ENCODE data around the gene GAL3ST2.

The GAL3ST2 gene

DNA sequence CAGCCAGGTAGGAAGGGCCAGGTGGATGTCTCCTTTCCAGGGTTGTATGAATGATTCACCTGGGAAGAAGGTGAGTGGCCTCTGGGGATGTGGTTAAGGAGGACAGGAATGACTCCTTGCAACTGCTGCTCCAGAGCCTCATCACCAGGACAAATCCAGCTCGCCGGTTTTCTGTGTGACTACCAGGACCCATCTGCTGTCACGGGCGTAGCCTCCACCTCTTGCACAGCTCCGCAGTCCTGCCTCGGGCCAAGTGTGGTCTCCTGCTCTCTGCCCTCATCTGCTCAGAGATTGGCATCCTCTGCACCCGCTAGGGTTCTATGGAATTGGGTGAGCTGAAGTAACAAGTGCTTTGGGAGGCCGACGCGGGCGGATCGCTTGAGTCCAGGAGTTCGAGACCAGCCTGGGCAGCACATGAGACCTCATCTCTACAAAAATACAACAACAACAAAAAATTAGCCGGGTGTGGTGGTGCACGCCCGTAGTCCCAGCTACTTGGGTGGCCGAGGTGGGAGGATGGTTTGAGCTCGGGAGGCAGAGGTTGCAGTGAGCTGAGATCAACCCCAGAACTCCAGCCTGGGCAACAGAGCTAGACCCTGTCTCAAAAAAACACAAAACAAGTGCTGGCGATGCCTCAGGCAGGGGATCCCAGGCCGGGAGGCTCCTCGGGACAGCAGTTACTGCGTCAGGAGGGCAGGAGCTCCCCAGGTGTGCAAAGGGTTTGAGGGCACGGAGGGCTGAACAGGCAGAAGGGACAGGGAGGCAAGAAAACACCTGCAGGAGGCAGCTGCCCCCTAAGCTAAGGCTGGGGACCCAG lies 43.0 kb upstream of the GAL3ST2 start:
- H3K4me3 ChIP-seq (ENCODE audit: low read depth, low read length), result peak overlapping the region; percentile 49
- TF ChIP-seq, protein P1, sequence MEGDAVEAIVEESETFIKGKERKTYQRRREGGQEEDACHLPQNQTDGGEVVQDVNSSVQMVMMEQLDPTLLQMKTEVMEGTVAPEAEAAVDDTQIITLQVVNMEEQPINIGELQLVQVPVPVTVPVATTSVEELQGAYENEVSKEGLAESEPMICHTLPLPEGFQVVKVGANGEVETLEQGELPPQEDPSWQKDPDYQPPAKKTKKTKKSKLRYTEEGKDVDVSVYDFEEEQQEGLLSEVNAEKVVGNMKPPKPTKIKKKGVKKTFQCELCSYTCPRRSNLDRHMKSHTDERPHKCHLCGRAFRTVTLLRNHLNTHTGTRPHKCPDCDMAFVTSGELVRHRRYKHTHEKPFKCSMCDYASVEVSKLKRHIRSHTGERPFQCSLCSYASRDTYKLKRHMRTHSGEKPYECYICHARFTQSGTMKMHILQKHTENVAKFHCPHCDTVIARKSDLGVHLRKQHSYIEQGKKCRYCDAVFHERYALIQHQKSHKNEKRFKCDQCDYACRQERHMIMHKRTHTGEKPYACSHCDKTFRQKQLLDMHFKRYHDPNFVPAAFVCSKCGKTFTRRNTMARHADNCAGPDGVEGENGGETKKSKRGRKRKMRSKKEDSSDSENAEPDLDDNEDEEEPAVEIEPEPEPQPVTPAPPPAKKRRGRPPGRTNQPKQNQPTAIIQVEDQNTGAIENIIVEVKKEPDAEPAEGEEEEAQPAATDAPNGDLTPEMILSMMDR (IDR thresholded peaks at IDR 0.05; ENCODE audit: borderline replicate concordance, insufficient read depth, low read depth, low read length), result no peak

DNA sequence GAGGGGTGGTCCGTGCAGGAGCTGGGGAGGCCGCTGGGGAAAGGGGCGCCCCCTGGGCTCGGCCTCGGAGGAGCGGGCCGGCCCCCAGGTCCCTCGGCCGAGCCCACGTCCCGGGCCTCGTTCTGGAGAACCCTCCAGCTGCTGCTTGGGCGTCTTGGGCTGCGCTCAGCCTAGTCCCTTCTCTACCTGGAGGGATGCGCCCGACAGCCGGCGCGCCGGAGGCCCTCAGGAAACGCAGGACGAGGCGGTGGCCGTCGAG lies 42.5 kb upstream of the GAL3ST2 start:
- TF ChIP-seq, protein P1 (IDR thresholded peaks at IDR 0.05; ENCODE audit: borderline replicate concordance, insufficient read depth, low read depth, low read length), result peak; percentile 26; the same call in 1 of the 2 replicates

DNA sequence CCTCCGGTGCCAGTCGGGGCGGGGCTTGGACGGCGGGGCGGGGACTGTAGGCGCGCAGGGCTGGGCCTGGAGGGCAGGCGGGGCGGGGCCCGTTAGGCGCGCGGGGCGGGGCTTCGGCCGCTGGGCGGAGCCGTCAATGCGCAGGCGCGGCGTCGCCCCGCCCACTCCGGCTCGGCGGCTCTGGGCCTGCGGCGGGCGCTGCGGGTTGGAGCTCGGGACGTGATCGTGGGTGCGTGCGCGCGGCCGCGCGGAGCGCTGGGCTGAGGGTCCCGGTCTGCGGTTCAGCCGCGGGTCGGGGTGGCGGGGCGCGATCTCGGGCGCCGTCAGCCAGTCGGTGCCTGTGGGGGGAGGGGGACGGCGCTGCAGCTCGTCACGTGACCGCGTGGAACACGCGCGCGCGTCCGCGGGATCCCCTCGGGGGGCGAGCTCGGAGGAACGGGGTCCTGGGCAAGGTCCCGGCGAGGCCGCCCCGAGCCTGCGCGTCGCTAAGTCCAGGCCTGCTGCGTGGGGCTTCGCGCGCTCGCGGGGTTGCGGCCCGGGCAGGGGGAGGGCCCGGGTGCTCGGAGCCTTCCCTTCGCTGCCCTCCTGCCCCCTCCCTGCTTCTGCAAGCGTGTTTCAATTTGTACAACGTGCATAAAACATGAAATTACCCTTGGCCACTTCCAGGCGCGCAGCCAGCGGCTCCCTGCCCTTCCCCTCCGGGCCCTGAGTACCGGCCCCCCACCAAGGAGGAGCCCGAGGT lies 42.0 kb upstream of the GAL3ST2 start, which contains the start of gene D2HGDH:
D2HGDH (plus strand) TSS at position 164 of the 742 bp plus-strand sequence. CDS start 595 bp downstream, outside the sequence.
- H3K4me3 ChIP-seq (ENCODE audit: low read depth, low read length), result peak within 1 kb of the TSS; percentile 95
- TF ChIP-seq, protein P1 (IDR thresholded peaks at IDR 0.05; ENCODE audit: borderline replicate concordance, insufficient read depth, low read depth, low read length), result no peak

More for the DNA sequence above, 42.5 kb upstream of the GAL3ST2 start:
- peak overlapping the region; percentile 49 for H3K4me3 ChIP-seq (ENCODE audit: low read depth, low read length)

DNA sequence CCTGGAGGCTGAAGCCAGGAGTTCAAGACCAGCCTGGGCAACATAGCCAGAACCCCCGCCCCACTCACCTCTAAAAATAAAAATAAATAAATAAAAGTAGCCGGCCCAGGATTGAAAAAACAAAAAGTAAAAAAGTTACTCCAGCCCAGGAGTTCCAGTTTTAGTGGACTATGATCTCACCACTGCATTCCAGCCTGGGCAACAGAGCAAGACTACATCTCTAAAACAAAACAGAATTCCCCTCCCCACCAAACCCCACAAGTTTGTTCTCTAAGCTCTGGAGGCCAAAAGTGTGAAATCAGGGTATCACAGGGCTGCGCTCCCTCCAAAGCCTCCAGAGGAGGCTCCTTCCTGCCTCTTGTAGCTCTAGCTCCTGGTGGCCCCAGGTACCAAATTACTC lies 40.5 kb upstream of the GAL3ST2 start:
- H3K4me3 ChIP-seq (ENCODE audit: low read depth, low read length), result no peak overlapping the region
- TF ChIP-seq, protein P1 (IDR thresholded peaks at IDR 0.05; ENCODE audit: borderline replicate concordance, insufficient read depth, low read depth, low read length), result no peak

DNA sequence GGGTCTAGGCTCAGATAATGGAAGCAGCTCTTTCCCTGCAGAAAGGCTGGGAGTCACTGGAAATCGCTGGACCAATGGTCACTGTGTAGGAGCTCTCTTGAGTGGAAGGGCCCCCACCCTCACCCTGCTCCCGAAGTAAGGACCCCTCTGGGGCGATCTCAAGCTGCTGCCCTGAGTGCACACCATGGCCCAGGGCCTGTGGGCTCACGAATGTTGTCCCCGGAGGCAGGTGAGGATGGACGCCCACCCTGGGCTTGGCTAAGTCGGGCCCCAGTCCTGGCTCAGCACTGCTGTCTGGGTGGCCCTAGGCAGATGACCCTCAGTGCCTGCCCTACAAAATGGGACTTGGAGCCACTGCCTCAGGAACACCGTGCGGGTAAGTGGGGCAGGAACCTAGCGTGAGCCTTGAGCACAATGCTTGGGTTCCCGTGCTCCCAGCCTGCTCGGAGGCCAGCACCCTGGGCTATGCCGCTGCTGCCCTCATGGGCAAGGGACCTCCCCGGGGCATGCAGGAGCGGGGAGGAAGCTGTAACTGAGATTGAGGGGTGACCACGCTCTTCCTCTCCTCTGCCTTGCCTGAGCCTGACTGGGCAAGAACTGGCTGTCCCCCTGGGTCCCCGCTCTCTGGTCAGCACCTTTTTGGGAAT lies 38.5 kb upstream of the GAL3ST2 start:
- TF ChIP-seq, protein P1 (IDR thresholded peaks at IDR 0.05; ENCODE audit: borderline replicate concordance, insufficient read depth, low read depth, low read length), result no peak
- H3K4me3 ChIP-seq (ENCODE audit: low read depth, low read length), result no peak overlapping the region

DNA sequence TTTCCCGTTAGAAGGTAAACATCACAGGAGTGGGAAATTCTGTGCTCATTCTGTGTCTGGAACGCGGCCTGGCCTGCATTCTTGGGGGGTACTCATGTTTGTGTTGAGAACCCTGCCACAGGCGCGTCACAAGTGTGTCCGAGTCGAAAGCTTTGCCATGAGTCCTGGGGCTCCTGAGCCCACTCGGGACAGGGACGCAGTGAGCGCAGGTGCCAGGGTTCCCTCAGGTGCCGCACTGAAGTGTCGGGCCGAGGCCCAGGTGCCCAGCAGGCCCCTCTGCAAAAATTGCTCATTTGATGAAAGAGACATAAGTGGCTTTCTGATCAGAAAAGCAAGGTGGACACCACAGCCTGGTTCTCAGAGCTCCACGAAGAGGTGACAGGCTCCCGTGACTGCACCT lies 37.4 kb upstream of the GAL3ST2 start:
- TF ChIP-seq, protein P1 (IDR thresholded peaks at IDR 0.05; ENCODE audit: borderline replicate concordance, insufficient read depth, low read depth, low read length), result no peak
- no peak overlapping the region for H3K4me3 ChIP-seq (ENCODE audit: low read depth, low read length)
